Adipocyte (in vitro differentiated cells): ENCODE results near the gene FNBP1L.

Experiments used
- DNase-seq: peaks from one replicate; pipeline ENCODE4 v3.0.0-alpha.2; 2015; ENCODE audit warnings: low read depth
- H3K27me3 ChIP-seq: replicated peaks from 2 replicates; pipeline ENCODE4 v1.7.0; 2013; ENCODE audit warnings: mild to moderate bottlenecking, low read length, moderate library complexity; ENCODE audit not compliant: control insufficient read depth, insufficient read depth
- H3K36me3 ChIP-seq: 2 replicates; pipeline ENCODE4 v1.7.0; 2013; ENCODE audit warnings: low read length, mild to moderate bottlenecking, moderate library complexity; ENCODE audit not compliant: control insufficient read depth, insufficient read depth, severe bottlenecking
- H3K4me1 ChIP-seq: 2 replicates; pipeline ENCODE4 v1.7.0; 2013; ENCODE audit warnings: mild to moderate bottlenecking, low read length, moderate library complexity; ENCODE audit not compliant: control insufficient read depth, insufficient read depth
- H3K4me3 ChIP-seq: 2 replicates; pipeline ENCODE4 v1.7.0; 2013; ENCODE audit warnings: mild to moderate bottlenecking, low read length, moderate library complexity
- H3K9ac ChIP-seq: 2 replicates; pipeline ENCODE4 v1.7.0; 2013; ENCODE audit warnings: mild to moderate bottlenecking, low read length, moderate library complexity
- H3K9me3 ChIP-seq: 2 replicates; pipeline ENCODE4 v1.7.0; 2013; ENCODE audit warnings: mild to moderate bottlenecking, low read length, moderate library complexity; ENCODE audit not compliant: control insufficient read depth

FNBP1L gene

DNA sequence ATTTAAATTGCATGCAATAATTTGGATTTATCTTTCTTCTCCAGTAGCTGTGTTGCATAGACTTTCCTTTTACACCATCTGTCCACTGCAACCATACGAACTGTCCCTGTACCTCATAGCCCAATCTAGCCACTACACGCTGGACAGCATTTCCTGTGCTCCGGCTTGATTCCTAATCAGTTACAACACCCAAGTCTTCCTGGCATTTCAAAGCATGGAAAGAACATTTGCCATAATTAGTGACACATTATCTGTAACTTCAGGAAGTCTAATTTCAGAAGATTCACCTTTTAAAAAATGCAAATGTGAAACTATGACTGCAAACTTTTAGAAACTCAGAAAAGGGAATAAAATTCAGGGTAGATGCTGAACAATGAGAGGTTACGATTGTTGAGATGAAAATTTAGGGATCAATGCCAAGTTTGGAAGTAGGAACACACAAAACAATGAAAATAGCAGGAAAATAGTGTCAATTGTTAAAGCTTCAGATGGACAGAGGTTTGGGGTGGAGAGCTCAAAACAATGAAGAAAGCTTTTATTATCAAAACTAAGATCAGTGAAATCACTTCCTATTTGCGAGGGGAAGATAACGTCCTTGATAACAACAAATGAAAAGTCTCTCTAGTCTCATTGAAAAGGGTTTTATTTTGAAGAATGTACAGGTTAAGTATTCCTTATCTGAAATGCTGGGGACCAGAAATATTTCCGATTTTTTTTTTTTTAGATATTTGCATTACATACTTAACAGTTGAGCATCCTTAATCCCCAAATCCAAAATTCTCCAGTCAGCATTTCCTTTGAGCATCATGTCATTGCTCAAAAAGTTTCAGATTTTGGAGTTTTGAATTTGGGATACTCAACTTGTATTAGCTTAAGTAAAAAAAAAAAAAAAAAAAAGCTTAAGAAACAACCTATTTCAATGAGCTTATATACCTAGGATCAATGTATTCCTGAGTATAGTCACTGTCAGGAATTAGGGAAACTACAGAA, 107.3 kb downstream of the FNBP1L start:
- no peak overlapping the region for H3K4me3 ChIP-seq
- peaks cover 26% of the 10 kb centered on the region for H3K4me1 ChIP-seq
- H3K9me3 ChIP-seq = no peaks in the 10 kb centered on the region
- H3K27me3 ChIP-seq = no peaks in the 10 kb centered on the region
- DNase-seq = no peak
- H3K9ac ChIP-seq = no peak overlapping the region
- H3K36me3 ChIP-seq = peaks cover 23% of the 10 kb centered on the region

DNA sequence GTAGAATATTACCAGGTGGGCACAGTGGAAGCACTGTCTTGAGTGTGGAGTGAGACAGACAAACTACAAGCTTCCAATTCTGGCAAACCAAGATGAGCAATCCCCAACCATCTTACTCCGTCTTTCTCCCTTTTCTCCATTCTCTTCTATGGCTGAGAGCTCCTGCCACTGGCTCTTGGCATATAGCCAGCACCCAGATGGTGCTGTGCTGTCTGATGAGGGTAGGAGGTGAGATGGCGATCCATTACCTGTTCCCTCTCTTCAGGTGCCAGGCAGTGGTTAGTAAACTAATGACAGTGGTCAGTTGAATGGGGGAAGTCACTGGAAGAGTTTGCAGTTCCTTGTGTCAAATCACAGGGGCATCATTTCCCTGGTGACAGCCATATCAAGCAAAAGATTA, 108.4 kb downstream of the FNBP1L start:
- DNase-seq = no peak
- Histone ChIP-seq H3K36me3 (peaks cover 24% of the 10 kb centered on the region), H3K27me3 (no peaks in the 10 kb centered on the region), H3K9me3 (no peaks in the 10 kb centered on the region), H3K4me1 (peaks cover 26% of the 10 kb centered on the region), H3K4me3 (no peak overlapping the region), H3K9ac (no peak overlapping the region)

DNA sequence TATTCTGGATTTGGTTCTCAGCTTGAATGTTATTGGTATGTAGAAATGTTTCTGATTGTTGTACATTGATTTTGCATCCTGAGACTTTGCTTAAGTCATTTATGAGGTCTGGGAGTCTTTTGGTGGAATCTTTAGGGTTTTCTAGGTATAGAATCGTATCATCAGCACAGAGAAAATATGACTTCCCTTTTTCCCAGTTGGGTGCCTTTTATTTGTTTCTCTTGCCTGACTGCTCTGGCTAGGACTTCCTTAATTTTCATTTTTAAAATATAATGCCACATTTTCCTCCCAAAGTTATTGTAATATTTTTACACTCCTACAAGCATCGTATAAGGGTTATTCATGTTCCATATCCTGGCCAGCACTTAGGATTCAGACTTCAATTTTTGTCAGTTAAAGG, 111.1 kb downstream of the FNBP1L start:
- no peak overlapping the region for H3K4me3 ChIP-seq
- H3K9me3 ChIP-seq = no peaks in the 10 kb centered on the region
- no peak overlapping the region for H3K9ac ChIP-seq
- no peak for DNase-seq
- H3K4me1 ChIP-seq = peaks cover 13% of the 10 kb centered on the region
- H3K36me3 ChIP-seq = peaks cover 43% of the 10 kb centered on the region
- H3K27me3 ChIP-seq = no peaks in the 10 kb centered on the region

DNA sequence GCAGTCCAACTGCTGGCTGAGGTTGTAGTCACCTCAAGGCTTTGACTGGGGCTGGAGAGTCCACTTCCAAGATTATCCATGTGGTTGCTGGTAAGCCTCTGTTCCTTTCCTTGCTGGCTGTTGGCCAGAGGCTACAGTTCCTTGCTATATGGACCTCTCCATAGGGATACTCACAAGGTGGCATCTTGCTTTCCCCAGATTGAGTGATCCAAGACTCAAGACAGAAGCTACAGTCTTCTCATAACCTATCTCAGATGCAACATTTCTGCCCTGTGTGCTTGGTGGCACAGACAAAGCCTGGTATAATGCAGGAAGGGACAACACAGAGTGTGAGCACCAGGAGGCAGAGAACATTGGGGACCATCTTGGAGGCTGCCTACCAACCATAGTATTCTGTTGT, 111.8 kb downstream of the FNBP1L start:
- peaks cover 7% of the 10 kb centered on the region for H3K4me1 ChIP-seq
- no peak for DNase-seq
- H3K27me3 ChIP-seq = no peaks in the 10 kb centered on the region
- H3K4me3 ChIP-seq = no peak overlapping the region
- H3K36me3 ChIP-seq = peaks cover 46% of the 10 kb centered on the region
- no peaks in the 10 kb centered on the region for H3K9me3 ChIP-seq
- H3K9ac ChIP-seq = no peak overlapping the region

DNA sequence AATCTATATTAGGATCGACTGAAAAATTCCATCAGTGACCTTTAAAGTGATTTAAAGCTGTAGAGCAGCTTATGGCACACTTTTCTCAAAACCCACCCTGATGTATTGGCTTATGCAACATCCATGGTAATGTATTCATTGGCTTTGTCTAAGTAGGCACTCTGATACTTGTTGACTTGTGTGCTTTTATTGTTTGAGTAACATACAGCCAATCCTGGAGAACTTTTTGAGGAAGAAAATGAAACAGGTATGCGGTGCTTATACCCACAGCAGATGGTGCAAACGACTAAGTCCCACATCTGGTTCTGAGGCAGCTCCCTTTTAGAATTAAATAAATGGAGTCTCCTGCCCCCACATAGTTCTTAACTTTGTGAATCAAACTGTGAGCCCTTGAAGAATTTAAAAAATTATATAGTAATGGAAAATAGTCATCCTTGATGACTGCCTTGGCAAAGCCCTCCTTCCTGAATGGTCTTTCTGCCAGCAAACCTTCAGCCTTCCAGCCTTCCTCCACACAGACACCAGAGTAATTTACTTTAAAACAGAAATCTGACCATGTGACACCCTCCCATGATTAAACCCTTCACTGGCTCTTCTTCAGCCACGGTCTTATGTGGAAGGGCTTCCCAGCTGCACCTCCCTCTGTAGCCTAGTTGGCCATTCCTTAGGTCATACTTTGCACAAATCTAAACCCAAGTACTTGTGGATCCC, 117.7 kb downstream of the FNBP1L start:
- peaks cover 85% of the 10 kb centered on the region for H3K36me3 ChIP-seq
- no peaks in the 10 kb centered on the region for H3K9me3 ChIP-seq
- peak; percentile 41 for DNase-seq
- peaks cover 24% of the 10 kb centered on the region for H3K4me1 ChIP-seq
- no peak overlapping the region for H3K4me3 ChIP-seq
- H3K9ac ChIP-seq = no peak overlapping the region
- no peaks in the 10 kb centered on the region for H3K27me3 ChIP-seq

DNA sequence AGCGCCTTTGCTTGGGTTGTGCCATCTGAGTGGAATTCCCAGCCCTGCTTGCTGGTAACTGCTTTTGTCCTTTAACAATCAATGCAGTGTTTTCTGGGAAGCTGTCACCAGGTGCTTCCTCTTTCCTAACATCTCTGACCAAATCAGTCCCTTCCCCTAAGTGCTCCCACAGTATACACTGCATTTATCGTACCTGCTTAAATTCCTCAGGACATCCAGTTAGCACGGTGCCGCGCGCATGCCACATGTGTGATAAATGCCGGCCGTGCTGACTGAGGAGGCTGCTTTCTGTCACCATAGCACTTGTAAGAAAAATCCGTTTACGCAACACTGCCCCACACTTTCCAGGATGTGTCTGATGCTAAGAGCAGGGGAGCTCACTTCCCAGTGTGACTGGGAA, 118.3 kb downstream of the FNBP1L start:
- H3K9me3 ChIP-seq = no peaks in the 10 kb centered on the region
- no peak overlapping the region for H3K9ac ChIP-seq
- no peak for DNase-seq
- H3K36me3 ChIP-seq = peaks cover 83% of the 10 kb centered on the region
- H3K27me3 ChIP-seq = no peaks in the 10 kb centered on the region
- peaks cover 24% of the 10 kb centered on the region for H3K4me1 ChIP-seq
- H3K4me3 ChIP-seq = no peak overlapping the region

DNA sequence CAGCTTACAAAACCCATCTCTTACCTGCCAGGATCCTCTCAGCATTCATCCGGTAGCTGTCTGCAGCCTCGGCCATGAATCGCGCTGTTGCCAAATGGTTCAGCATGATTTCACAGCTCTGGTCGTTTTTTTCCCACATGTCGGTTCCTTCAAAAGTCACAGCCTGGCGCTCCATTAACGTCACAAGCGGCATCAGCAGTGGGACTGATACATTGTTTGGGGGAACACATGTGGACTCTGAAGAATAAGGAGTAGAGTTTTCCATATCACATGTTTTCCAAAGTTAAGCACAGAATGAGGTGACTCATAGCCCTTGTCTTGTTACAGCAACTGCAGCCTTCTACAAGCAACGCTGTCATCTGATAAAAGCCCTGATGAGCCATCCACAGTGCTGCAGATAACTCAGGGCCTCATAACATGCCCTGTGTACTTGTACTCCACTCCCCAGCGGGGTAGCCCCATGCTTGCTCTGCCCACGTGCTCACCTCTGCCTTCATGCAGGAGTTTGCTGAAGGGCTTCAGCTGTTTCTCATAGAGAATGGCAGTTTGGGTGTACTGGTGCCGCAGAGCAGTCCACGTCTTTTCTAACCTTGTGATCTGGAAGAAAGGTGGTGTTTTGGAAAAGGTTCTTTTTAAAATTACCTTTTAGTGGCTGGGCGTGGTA, 119.5 kb downstream of the FNBP1L start:
- H3K36me3 ChIP-seq = peaks cover 85% of the 10 kb centered on the region
- H3K4me3 ChIP-seq = no peak overlapping the region
- peak; percentile 70 for DNase-seq
- no peaks in the 10 kb centered on the region for H3K9me3 ChIP-seq
- H3K9ac ChIP-seq = no peak overlapping the region
- H3K27me3 ChIP-seq = no peaks in the 10 kb centered on the region
- H3K4me1 ChIP-seq = peaks cover 24% of the 10 kb centered on the region

DNA sequence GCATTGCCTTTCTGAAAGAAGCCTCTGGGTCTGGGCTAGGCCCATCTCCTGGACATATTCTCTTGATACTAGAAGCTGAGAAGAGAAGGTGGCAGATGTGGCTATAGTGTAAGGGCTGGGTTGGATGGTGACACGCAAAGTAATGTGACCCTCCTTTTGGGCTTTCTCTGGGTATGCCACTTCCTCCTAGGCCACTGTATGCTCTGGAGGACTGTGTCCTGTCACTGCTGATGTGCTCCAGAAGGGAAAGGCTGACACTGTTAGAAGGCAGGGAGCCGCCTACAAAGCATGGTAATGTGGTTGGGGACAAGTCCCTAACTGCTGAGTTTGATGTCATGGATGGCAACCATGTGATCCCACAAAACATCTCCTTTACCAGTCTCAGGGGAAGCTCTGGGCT, 121.6 kb downstream of the FNBP1L start:
- H3K36me3 ChIP-seq = peaks cover 92% of the 10 kb centered on the region
- H3K27me3 ChIP-seq = no peaks in the 10 kb centered on the region
- no peaks in the 10 kb centered on the region for H3K9me3 ChIP-seq
- no peak overlapping the region for H3K4me3 ChIP-seq
- DNase-seq = no peak
- peaks cover 24% of the 10 kb centered on the region for H3K4me1 ChIP-seq
- H3K9ac ChIP-seq = no peak overlapping the region

DNA sequence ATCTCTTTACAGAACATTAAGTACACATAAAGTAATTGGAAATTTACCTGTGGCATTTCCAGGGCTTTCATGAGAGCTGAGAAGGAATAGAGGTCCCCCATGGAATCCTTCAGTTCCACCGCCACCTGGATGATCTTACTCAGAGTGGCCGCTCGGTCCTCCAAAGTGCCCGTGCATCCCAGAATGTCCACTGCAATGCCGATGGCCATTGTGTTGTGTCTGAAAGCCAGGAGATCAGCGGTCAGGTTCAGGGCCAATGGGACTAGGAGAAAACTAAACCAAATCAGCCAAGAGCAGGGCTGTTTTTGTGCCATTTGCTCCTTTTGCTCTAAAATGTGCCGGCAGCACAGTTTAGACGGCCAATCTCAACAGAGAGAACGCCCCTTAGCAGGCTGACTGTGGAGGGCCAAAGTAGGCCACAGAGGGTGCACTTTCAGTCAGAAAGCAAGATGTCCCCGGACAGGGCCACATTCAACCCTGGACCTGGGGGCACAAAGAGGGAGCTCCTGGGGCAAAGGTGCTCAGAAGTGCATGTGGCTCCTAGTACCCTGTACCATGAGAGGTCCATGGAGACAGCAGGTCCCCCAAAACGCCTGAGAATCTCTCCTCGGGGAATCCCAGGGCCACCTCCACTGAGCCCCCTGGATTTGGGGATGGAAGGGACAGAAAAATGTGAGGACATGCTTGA, 123.8 kb downstream of the FNBP1L start:
- H3K4me3 ChIP-seq = no peak overlapping the region

DNA sequence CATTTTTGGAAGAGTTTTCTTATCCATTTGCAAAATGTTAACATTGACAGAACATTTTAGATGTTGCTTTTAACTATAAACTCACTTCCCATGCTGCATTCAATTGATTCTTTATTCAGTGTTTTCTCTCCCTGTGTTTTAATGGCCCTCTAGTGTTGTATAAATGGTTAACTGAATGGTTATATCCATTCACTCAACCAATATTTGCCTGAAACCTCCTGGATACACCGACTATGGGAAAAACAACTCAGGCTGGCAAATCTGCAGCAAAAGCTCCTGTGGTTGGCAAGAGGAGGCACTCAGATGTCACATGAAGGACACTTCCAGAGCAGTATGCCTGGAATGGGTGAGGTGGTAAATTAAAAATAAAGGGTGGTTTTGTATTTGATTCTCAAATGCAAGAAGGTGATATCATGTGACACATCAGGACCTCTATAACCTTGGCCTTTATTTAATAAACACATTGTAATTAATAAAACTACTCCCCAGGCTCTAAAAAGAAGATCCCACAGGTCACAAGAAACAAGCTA, 126.1 kb downstream of the FNBP1L start:
- no peak for DNase-seq
- peaks cover 87% of the 10 kb centered on the region for H3K36me3 ChIP-seq

More for the DNA sequence above, 123.8 kb downstream of the FNBP1L start:
- H3K9ac ChIP-seq = no peak overlapping the region
- no peaks in the 10 kb centered on the region for H3K27me3 ChIP-seq
- H3K36me3 ChIP-seq = peaks cover 91% of the 10 kb centered on the region
- peaks cover 20% of the 10 kb centered on the region for H3K4me1 ChIP-seq
- DNase-seq = no peak
- no peaks in the 10 kb centered on the region for H3K9me3 ChIP-seq

More for the DNA sequence above, 126.1 kb downstream of the FNBP1L start:
- no peaks in the 10 kb centered on the region for H3K9me3 ChIP-seq
- no peak overlapping the region for H3K9ac ChIP-seq
- no peaks in the 10 kb centered on the region for H3K27me3 ChIP-seq
- H3K4me3 ChIP-seq = no peak overlapping the region
- H3K4me1 ChIP-seq = peaks cover 11% of the 10 kb centered on the region
